Fibroblast of lung (primary cell): ENCODE data around the gene TMEM52B.

ENCODE experiments used
- EZH2 ChIP-seq: IDR thresholded peaks from 2 replicates; pipeline ENCODE4 v1.5.1; 2012; ENCODE audit warnings: low read length, control low read depth, mild to moderate bottlenecking; ENCODE audit errors: missing control alignments
- TF ChIP-seq, protein P1 (sequence below), 2 donors: IDR thresholded peaks in 1 of 2; conservative IDR thresholded peaks in 1 of 2; 1 replicate in 1 of 2; 2 replicates in 1 of 2; pipeline ENCODE4 v1.5.1; 2011 to 2012; ENCODE audit warnings: low read length in 2 of 2, control low read depth in 1 of 2, inconsistent platforms in 1 of 2, low read depth in 1 of 2, mild to moderate bottlenecking in 1 of 2

DNA sequence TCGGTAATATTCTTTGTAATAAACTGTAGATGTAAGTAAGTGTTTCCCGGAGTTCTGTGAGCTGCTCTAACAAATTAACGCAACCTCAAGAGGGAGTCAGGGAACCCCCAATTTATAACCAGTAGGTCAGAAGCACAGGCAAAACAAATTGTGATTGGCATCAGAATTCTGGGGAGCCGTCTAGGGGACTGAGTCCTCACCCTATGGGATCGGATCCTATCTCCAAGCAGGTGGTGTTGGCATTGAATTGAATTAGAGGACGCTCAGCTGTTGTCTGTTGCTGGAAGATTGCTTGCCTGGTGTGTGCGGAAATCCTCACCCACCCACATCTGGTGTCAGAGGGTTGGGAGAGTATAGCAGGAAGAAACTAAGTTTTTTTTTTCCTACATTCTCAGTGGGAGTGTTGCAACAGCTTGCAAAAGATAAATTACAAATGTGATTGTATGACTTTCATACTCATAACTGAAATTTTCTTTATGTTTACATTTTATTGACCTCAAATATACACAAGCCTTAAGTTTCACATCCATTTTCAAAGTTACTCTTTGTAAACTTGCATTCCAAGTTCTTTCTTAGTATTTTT, 5.5 kb downstream of the TMEM52B start:
- TF ChIP-seq, protein P1, sequence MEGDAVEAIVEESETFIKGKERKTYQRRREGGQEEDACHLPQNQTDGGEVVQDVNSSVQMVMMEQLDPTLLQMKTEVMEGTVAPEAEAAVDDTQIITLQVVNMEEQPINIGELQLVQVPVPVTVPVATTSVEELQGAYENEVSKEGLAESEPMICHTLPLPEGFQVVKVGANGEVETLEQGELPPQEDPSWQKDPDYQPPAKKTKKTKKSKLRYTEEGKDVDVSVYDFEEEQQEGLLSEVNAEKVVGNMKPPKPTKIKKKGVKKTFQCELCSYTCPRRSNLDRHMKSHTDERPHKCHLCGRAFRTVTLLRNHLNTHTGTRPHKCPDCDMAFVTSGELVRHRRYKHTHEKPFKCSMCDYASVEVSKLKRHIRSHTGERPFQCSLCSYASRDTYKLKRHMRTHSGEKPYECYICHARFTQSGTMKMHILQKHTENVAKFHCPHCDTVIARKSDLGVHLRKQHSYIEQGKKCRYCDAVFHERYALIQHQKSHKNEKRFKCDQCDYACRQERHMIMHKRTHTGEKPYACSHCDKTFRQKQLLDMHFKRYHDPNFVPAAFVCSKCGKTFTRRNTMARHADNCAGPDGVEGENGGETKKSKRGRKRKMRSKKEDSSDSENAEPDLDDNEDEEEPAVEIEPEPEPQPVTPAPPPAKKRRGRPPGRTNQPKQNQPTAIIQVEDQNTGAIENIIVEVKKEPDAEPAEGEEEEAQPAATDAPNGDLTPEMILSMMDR (conservative IDR thresholded peaks at IDR 0.05 in 1 of 2, IDR thresholded peaks at IDR 0.05 in 1 of 2; ENCODE audit: low read depth in 1 of 2, low read length in 2 of 2) = no peak
- no peak for TF ChIP-seq EZH2
